Measurements from ENCODE around the gene TMEM63C. TPM values are rescaled to one million over a fixed set of nuclear protein-coding genes. Genes with fewer than 3 reads are reported as not detected.

Gene TMEM63C
- total RNA-seq, 3 donors from 2014 or later (not counting 1 experiment from before 2014, with no cell fraction given), result 1.5 to 5.1 (median 2.1) TPM

GRCh38 chr14:77203611-77204458 is 22.2 kb downstream of the TMEM63C start:
- Mint-ChIP-seq H3K4me3 (no peak overlapping the region), H3K27ac (no peak overlapping the region), H3K9me3 (no peaks in the 10 kb centered on the region), H3K4me1 (peaks cover 0 to 4% of the 10 kb centered on the region in 2 donors), H3K36me3 (no peaks in the 10 kb centered on the region), H3K27me3 (ENCODE audit: low read depth in 2 of 2) (peaks cover 13% of the 10 kb centered on the region in 2 donors)
- no peak for ATAC-seq
- WGBS (ENCODE audit: insufficient coverage), result 74% methylated on average over 5 of the region's 5 CpGs
- no peak for DNase-seq
- H3K9me3 ChIP-seq (ENCODE audit: control insufficient read depth, insufficient read depth, low read length), result no peaks in the 10 kb centered on the region
- H3K4me1 ChIP-seq (ENCODE audit: control insufficient read depth, insufficient read depth, low read length), result no peaks in the 10 kb centered on the region
- no peak overlapping the region for H3K27ac ChIP-seq (ENCODE audit: low read length)
- intact Hi-C loops (cut with micrococcal nuclease), result no loop called here
- H3K27me3 ChIP-seq (ENCODE audit: control insufficient read depth, insufficient read depth, low read length), result no peaks in the 10 kb centered on the region
- TF ChIP-seq CTCF (IDR thresholded peaks at IDR 0.05), result no peak
- H3K4me3 ChIP-seq (ENCODE audit: low read length), result no peak overlapping the region
- no peaks in the 10 kb centered on the region for H3K36me3 ChIP-seq (ENCODE audit: control insufficient read depth, insufficient read depth, low read length)

- no peak overlapping the region for H3K27ac ChIP-seq (ENCODE audit: low read length)
- no peaks in the 10 kb centered on the region for H3K36me3 ChIP-seq (ENCODE audit: control insufficient read depth, insufficient read depth, low read length)
- ATAC-seq (no peak), DNase-seq (no peak)
- H3K27me3 ChIP-seq (ENCODE audit: control insufficient read depth, insufficient read depth, low read length), result no peaks in the 10 kb centered on the region
- H3K4me1 Mint-ChIP-seq, result peaks cover 0 to 5% of the 10 kb centered on the region in 2 donors
- no peak for TF ChIP-seq CTCF (IDR thresholded peaks at IDR 0.05)
- H3K4me3 ChIP-seq (ENCODE audit: low read length), result no peak overlapping the region
- H3K36me3 Mint-ChIP-seq, result no peaks in the 10 kb centered on the region
- H3K4me3 Mint-ChIP-seq, result no peak overlapping the region
- no peak overlapping the region for H3K27ac Mint-ChIP-seq
- WGBS (ENCODE audit: insufficient coverage), result 90% methylated on average over 6 of the region's 6 CpGs
- H3K9me3 ChIP-seq (ENCODE audit: control insufficient read depth, insufficient read depth, low read length), result no peaks in the 10 kb centered on the region
- no peaks in the 10 kb centered on the region for H3K4me1 ChIP-seq (ENCODE audit: control insufficient read depth, insufficient read depth, low read length)
- peaks cover 12 to 19% of the 10 kb centered on the region in 2 donors for H3K27me3 Mint-ChIP-seq (ENCODE audit: low read depth in 2 of 2)
- no peaks in the 10 kb centered on the region for H3K9me3 Mint-ChIP-seq
- intact Hi-C loops (cut with micrococcal nuclease), result no loop called here
Observed at GRCh38 chr14:77204459-77204771, 22.8 kb downstream of the TMEM63C start.

- H3K4me3 ChIP-seq (ENCODE audit: low read length), result no peak overlapping the region
- intact Hi-C loops (cut with micrococcal nuclease), result no loop called here
- H3K9me3 ChIP-seq (ENCODE audit: control insufficient read depth, insufficient read depth, low read length), result no peaks in the 10 kb centered on the region
- H3K27ac Mint-ChIP-seq, result no peak overlapping the region
- no peaks in the 10 kb centered on the region for H3K36me3 Mint-ChIP-seq
- ATAC-seq (no peak), DNase-seq (no peak)
- H3K9me3 Mint-ChIP-seq, result no peaks in the 10 kb centered on the region
- peaks cover 10 to 21% of the 10 kb centered on the region in 2 donors for H3K27me3 Mint-ChIP-seq (ENCODE audit: low read depth in 2 of 2)
- no peaks in the 10 kb centered on the region for H3K36me3 ChIP-seq (ENCODE audit: control insufficient read depth, insufficient read depth, low read length)
- no peak overlapping the region for H3K4me3 Mint-ChIP-seq
- TF ChIP-seq CTCF (IDR thresholded peaks at IDR 0.05), result no peak
- no peaks in the 10 kb centered on the region for H3K27me3 ChIP-seq (ENCODE audit: control insufficient read depth, insufficient read depth, low read length)
- peaks cover 0 to 5% of the 10 kb centered on the region in 2 donors for H3K4me1 Mint-ChIP-seq
- 73% methylated on average over 1 of the region's 1 CpG for WGBS (ENCODE audit: insufficient coverage)
- H3K4me1 ChIP-seq (ENCODE audit: control insufficient read depth, insufficient read depth, low read length), result no peaks in the 10 kb centered on the region
- H3K27ac ChIP-seq (ENCODE audit: low read length), result no peak overlapping the region
Observed at GRCh38 chr14:77204907-77205306, 23.3 kb downstream of the TMEM63C start.

DNA sequence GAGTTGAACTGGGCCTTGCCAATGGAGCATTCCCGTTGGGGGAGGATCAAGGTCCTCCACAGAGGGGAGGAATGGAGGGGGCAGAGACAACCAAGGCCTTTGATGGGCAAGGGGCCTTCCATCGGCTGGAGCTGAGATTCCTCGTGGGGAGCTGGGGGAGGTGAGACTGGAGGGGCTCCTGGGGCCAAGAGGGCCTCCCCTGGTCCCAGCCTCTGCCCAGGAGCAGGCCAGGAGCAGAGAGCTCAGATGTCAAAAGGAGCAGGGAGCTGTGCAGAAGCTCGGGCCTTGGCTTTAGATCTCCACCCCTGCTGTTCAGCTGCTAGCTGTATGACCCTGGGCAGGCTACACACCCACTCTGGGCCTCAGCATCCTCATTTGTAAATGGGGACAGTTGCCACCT is 24.0 kb downstream of the TMEM63C start:
- H3K36me3 ChIP-seq (ENCODE audit: control insufficient read depth, insufficient read depth, low read length), result no peaks in the 10 kb centered on the region
- H3K27me3 Mint-ChIP-seq (ENCODE audit: low read depth in 2 of 2), result peaks cover 10 to 21% of the 10 kb centered on the region in 2 donors
- no peaks in the 10 kb centered on the region for H3K9me3 ChIP-seq (ENCODE audit: control insufficient read depth, insufficient read depth, low read length)
- no peak overlapping the region for H3K4me3 Mint-ChIP-seq
- no peaks in the 10 kb centered on the region for H3K27me3 ChIP-seq (ENCODE audit: control insufficient read depth, insufficient read depth, low read length)
- no peak overlapping the region for H3K27ac Mint-ChIP-seq
- H3K36me3 Mint-ChIP-seq, result no peaks in the 10 kb centered on the region
- no peak overlapping the region for H3K27ac ChIP-seq (ENCODE audit: low read length)
- H3K4me3 ChIP-seq (ENCODE audit: low read length), result no peak overlapping the region
- intact Hi-C loops (cut with micrococcal nuclease), result no loop called here
- peaks cover 0 to 5% of the 10 kb centered on the region in 2 donors for H3K4me1 Mint-ChIP-seq
- H3K9me3 Mint-ChIP-seq, result no peaks in the 10 kb centered on the region
- no peaks in the 10 kb centered on the region for H3K4me1 ChIP-seq (ENCODE audit: control insufficient read depth, insufficient read depth, low read length)
- ATAC-seq (no peak), DNase-seq (no peak)
- WGBS (ENCODE audit: insufficient coverage), result 70% methylated on average over 4 of the region's 4 CpGs
- no peak for TF ChIP-seq CTCF (IDR thresholded peaks at IDR 0.05)

All from natural killer cell (primary cell).